ENCODE data around the gene TBX2. TPM values are rescaled to one million over a fixed set of nuclear protein-coding genes. Genes with fewer than 3 reads are reported as not detected.

The TBX2 gene
- total RNA-seq (2012; rRNA removed) (20.1 and 23.6 TPM in 2 replicates), polyA plus RNA-seq (2012; rRNA removed) (64.1 and 69.2 TPM in 2 replicates), Bru-seq, nascent RNA (percentile 95 among the genes with signal in this experiment), BruChase-seq, experiment 1, labeled RNA remaining after a 6-hour chase (percentile 87 among the genes with signal in this experiment), BruChase-seq, experiment 2, labeled RNA remaining after a 2-hour chase (percentile 95 among the genes with signal in this experiment)
- polyA plus RNA-seq (2012; cell fraction: cytosol; rRNA removed): 41.5 and 81.3 TPM in 2 replicates
- polyA plus RNA-seq (2012; cell fraction: nucleus; rRNA removed; ENCODE audit: low replicate concordance): 159 and 319 TPM in 2 replicates
- long read RNA-seq, transcript TBX2-201 (7 exons, 3,339 nt): major isoform, 107 of 238 reads
- long read RNA-seq, partial matches to known transcripts: 62 of 238 reads
- long read RNA-seq, other reads (novel, unspliced or antisense): 68 of 238 reads

- peak within 1 kb of the TSS; percentile 82 for H4K5ac ChIP-seq (ENCODE audit: low read depth, low read length)
- peak within 1 kb of the TSS; percentile 96 for H2BK5ac ChIP-seq (ENCODE audit: low read depth, low read length, poor library complexity, severe bottlenecking)
- DNase-seq (peak; percentile 96), ATAC-seq (ENCODE audit: low read depth) (peak; percentile 56)
- POLR2A ChIA-PET (ENCODE audit: unreplicated experiment): interaction anchor here (0.6 to 2.6 kb wide), 10 partner anchors 9 to 407 kb away, joined by 3 to 13 read pairs (median 5); no protein-coding TSS in a partner anchor
- H2AK9ac ChIP-seq (replicated peaks; ENCODE audit: low read depth, low read length, poor library complexity): peak within 1 kb of the TSS; percentile 98
- dilution Hi-C loops (cut with HindIII; ENCODE audit: low sequenced_read_pairs, unreplicated experiment) (no loop called here), intact Hi-C loops (cut with micrococcal nuclease) (loop anchor here (1.0 to 10.0 kb wide), 11 partner anchors 91 to 679 kb away; no protein-coding TSS in a partner anchor), in situ Hi-C loops (cut with MboI; ENCODE audit: low sequenced_read_pairs) (no loop called here)
- H2BK120ac ChIP-seq (ENCODE audit: low read depth, low read length): peak within 1 kb of the TSS; percentile 92
- H2BK15ac ChIP-seq (ENCODE audit: low read depth, low read length): peak within 1 kb of the TSS; percentile 86; the same call in 2 of the 3 replicates
- 0% methylated on average over 49 of the region's 98 CpGs; no CpG with 5 or more reads in 1 of the 2 experiments for WGBS, 2 experiments (ENCODE audit: extremely low coverage in 2 of 2, insufficient read length in 1 of 2)
- peak within 1 kb of the TSS; percentile 88 for H2AK5ac ChIP-seq (ENCODE audit: low read depth, low read length)
- CTCF ChIA-PET: interaction anchor here (1.1 to 1.7 kb wide), 2 partner anchors 11 to 13 kb away, joined by 4 read pairs; no protein-coding TSS in a partner anchor
- peaks cover 0 to 16% of the 10 kb centered on the region in 2 experiments; a peak in 2 of 4 replicates for H3K79me1 ChIP-seq (ENCODE audit: low read depth in 1 of 2, low read length in 2 of 2)
- peak within 1 kb of the TSS; percentile 96 for H3K4ac ChIP-seq (ENCODE audit: low read depth, low read length)
- H3K56ac ChIP-seq (ENCODE audit: extremely low read depth, insufficient read depth, low read length): peak within 1 kb of the TSS; percentile 96
- H4K91ac ChIP-seq (ENCODE audit: insufficient read depth, low read depth, low read length): peak within 1 kb of the TSS; percentile 91
- peak within 1 kb of the TSS; percentile 99 for H3K14ac ChIP-seq (replicated peaks; ENCODE audit: low read depth, low read length)
- peak within 1 kb of the TSS; percentile 100 for H3K27ac ChIP-seq (ENCODE audit: insufficient read depth, low read length)
- TF ChIP-seq MAZ (IDR thresholded peaks at IDR 0.05; ENCODE audit: borderline replicate concordance, low read depth, low read length): peak; percentile 86; the same call in 1 of the 2 replicates
- TF ChIP-seq POLR2A (IDR thresholded peaks at IDR 0.05; ENCODE audit: low read depth, low read length): peak; percentile 85
- peak; percentile 8; the same call in 1 of the 2 replicates for TF ChIP-seq SMC3 (IDR thresholded peaks at IDR 0.05; ENCODE audit: low read depth, low read length)
- no peak for TF ChIP-seq NFE2L2 (IDR thresholded peaks at IDR 0.05; ENCODE audit: low read depth, low read length)
- TF ChIP-seq MXI1 (IDR thresholded peaks at IDR 0.05; ENCODE audit: borderline replicate concordance, low read depth, low read length): peak; percentile 42; the same call in 1 of the 2 replicates
- peak; percentile 19; the same call in 1 of the 2 replicates for TF ChIP-seq MAFK (IDR thresholded peaks at IDR 0.05; ENCODE audit: low read depth, low read length)
- peak; percentile 89 for TF ChIP-seq BHLHE40 (IDR thresholded peaks at IDR 0.05; ENCODE audit: low read depth, low read length)
- TF ChIP-seq RAD21 (IDR thresholded peaks at IDR 0.05; ENCODE audit: low read length): no peak; the same call in 1 of the 2 replicates
- peaks cover 16% of the 10 kb centered on the region for H3K4me1 ChIP-seq (ENCODE audit: control insufficient read depth, insufficient read depth, low read length)
- H3K9me1 ChIP-seq (ENCODE audit: insufficient read depth, low read length): peaks cover 4% of the 10 kb centered on the region
- peak within 1 kb of the TSS; percentile 74 for H3K4me2 ChIP-seq (ENCODE audit: low read depth, low read length)
- peaks cover 37% of the 10 kb centered on the region for H3K36me3 ChIP-seq (ENCODE audit: control insufficient read depth, insufficient read depth, low read length)
- H3K23ac ChIP-seq (ENCODE audit: low read depth, low read length): peak within 1 kb of the TSS; percentile 94
- H3K27me3 ChIP-seq (ENCODE audit: control insufficient read depth, insufficient read depth, low read length): no peaks in the 10 kb centered on the region
- no TSS peak for BruUV-seq (replicated peaks)
- H4K8ac ChIP-seq (ENCODE audit: low read depth in 2 of 2, low read length in 2 of 2): peak within 1 kb of the TSS; percentile 91 to 95
- H3K9ac ChIP-seq (ENCODE audit: low read depth, low read length): peak within 1 kb of the TSS; percentile 100
- H3K18ac ChIP-seq (ENCODE audit: low read depth, low read length): peak within 1 kb of the TSS; percentile 91
- H3K4me3 ChIP-seq (ENCODE audit: insufficient read depth, low read depth, low read length): peak within 1 kb of the TSS; percentile 98
- H4K20me1 ChIP-seq (ENCODE audit: insufficient read depth, low read length): peaks cover 40% of the 10 kb centered on the region
- H3K9me3 ChIP-seq (ENCODE audit: control insufficient read depth, insufficient read depth, low read length): no peaks in the 10 kb centered on the region
- peak within 1 kb of the TSS; percentile 53; the same call in 1 of the 2 replicates for H2BK20ac ChIP-seq (ENCODE audit: low read depth, low read length)
- H2AFZ ChIP-seq (replicated peaks; ENCODE audit: low read length, poor library complexity): peak within 1 kb of the TSS; percentile 69
Measured at GRCh38 chr17:61399131-61400065, at the start of gene TBX2. Gene TBX2, plus strand, starts transcription at chr17:61399843. Its CDS starts 334 bp downstream, at chr17:61400177.
